ENCODE measurements around the gene PALD1. TPM values are rescaled to one million over a fixed set of nuclear protein-coding genes. Genes with fewer than 3 reads are reported as not detected.

Gene PALD1
- polyA plus RNA-seq, 2 of the 4 experiments (the other 2 are of a cell fraction) = 3.6 to 5.5 TPM

- no peaks in the 10 kb centered on the region for H3K4me1 ChIP-seq
- ATAC-seq (no peak), DNase-seq (ENCODE audit: low read depth in 1 of 2, low spot score in 1 of 2) (no peak), FAIRE-seq (no peak)
- ChIA-PET POLR2A (no interaction called here), CTCF (interaction anchor here (0.6 to 26.8 kb wide), 16 partner anchors 10 to 340 kb away, joined by 3 to 376 read pairs (median 4); no protein-coding TSS in a partner anchor)
- H3K4me3 ChIP-seq = no peak overlapping the region
- H3K4me2 ChIP-seq = no peak overlapping the region
- TF ChIP-seq RCOR1 (IDR thresholded peaks at IDR 0.05; ENCODE audit: low read depth, low read length) (no peak), ZC3H11A (IDR thresholded peaks at IDR 0.05) (no peak), CBX2 (IDR thresholded peaks at IDR 0.05; ENCODE audit: borderline replicate concordance, low read depth) (no peak), HOXB5 (CRISPR knock-in tag; IDR thresholded peaks at IDR 0.05) (no peak), FOXS1 (CRISPR knock-in tag; IDR thresholded peaks at IDR 0.05) (no peak), KDM1A (IDR thresholded peaks at IDR 0.05; ENCODE audit: low read depth) (no peak), MAZ (IDR thresholded peaks at IDR 0.05; ENCODE audit: borderline replicate concordance, low read depth, low read length) (no peak), HMGXB4 (CRISPR knock-in tag; IDR thresholded peaks at IDR 0.05; ENCODE audit: borderline replicate concordance) (no peak), GATA3 (IDR thresholded peaks at IDR 0.05; ENCODE audit: borderline replicate concordance) (no peak), TFCP2L1 (CRISPR knock-in tag; IDR thresholded peaks at IDR 0.05) (no peak), HEYL (CRISPR knock-in tag; IDR thresholded peaks at IDR 0.05) (no peak), RARB (CRISPR knock-in tag; IDR thresholded peaks at IDR 0.05) (no peak), FOSL2 (IDR thresholded peaks at IDR 0.05) (no peak), FOSL2 (CRISPR knock-in tag; IDR thresholded peaks at IDR 0.05) (no peak)
- 75% methylated on average over 12 of the region's 15 CpGs for WGBS (ENCODE audit: missing lambda C conversion rate)
- no peaks in the 10 kb centered on the region for H3K9me3 ChIP-seq
- no peak overlapping the region for H3K27ac ChIP-seq
Measured at GRCh38 chr10:70540789-70541360, 62.3 kb downstream of the PALD1 start.

GRCh38 chr10:70541736-70542564 lies 63.4 kb downstream of the PALD1 start:
- H3K4me1 ChIP-seq = no peaks in the 10 kb centered on the region

GRCh38 chr10:70542565-70542938 lies 64.0 kb downstream of the PALD1 start:
- ATAC-seq (no peak), FAIRE-seq (no peak), DNase-seq (ENCODE audit: low read depth in 1 of 2, low spot score in 1 of 2) (no peak)
- Histone ChIP-seq H3K4me2 (no peak overlapping the region), H3K4me1 (no peaks in the 10 kb centered on the region), H3K4me3 (no peak overlapping the region), H3K9me3 (no peaks in the 10 kb centered on the region), H3K27ac (no peak overlapping the region)
- ChIA-PET POLR2A (no interaction called here), CTCF (interaction anchor here (1.0 to 26.8 kb wide), 4 partner anchors 8 to 216 kb away, joined by 4 to 376 read pairs (median 22); no protein-coding TSS in a partner anchor)
- 85% methylated on average over 3 of the region's 3 CpGs for WGBS (ENCODE audit: missing lambda C conversion rate)
- TF ChIP-seq CTCF (IDR thresholded peaks at IDR 0.05) (0 out of 3 replicates have a peak, but pooled peaks have one; percentile 6), E2F6 (IDR thresholded peaks at IDR 0.05; ENCODE audit: borderline replicate concordance, low read depth) (no peak), PBX3 (IDR thresholded peaks at IDR 0.05) (no peak), FOSB (CRISPR knock-in tag; IDR thresholded peaks at IDR 0.05) (no peak), POLR2A (IDR thresholded peaks at IDR 0.05; ENCODE audit: low read length) (no peak), NPAS2 (CRISPR knock-in tag; IDR thresholded peaks at IDR 0.05; ENCODE audit: borderline replicate concordance) (no peak), POLR2AphosphoS2 (conservative IDR thresholded peaks at IDR 0.05; ENCODE audit: low read length) (no peak)

More at GRCh38 chr10:70541736-70542564, 63.4 kb downstream of the PALD1 start:
- DNase-seq (ENCODE audit: low read depth in 1 of 2, low spot score in 1 of 2) (no peak), FAIRE-seq (no peak), ATAC-seq (no peak)
- 88% methylated on average over 14 of the region's 14 CpGs for WGBS (ENCODE audit: missing lambda C conversion rate)
- Histone ChIP-seq H3K27ac (no peak overlapping the region), H3K9me3 (no peaks in the 10 kb centered on the region), H3K4me3 (no peak overlapping the region), H3K4me2 (no peak overlapping the region)
- ChIA-PET POLR2A (no interaction called here), CTCF (interaction anchor here (1.0 to 26.8 kb wide), 12 partner anchors 9 to 320 kb away, joined by 3 to 376 read pairs (median 4); no protein-coding TSS in a partner anchor)
- no peak for TF ChIP-seq FOXS1 (CRISPR knock-in tag; IDR thresholded peaks at IDR 0.05)

Measured in A549 (cell line).